Astrocyte of the spinal cord (primary cell): Measurements from ENCODE around the gene TPM2.

Experiments
- DNase-seq: peaks from one replicate; pipeline ENCODE4 v3.0.0; 2011; ENCODE audit warnings: low read depth, low spot score
- H3K4me3 ChIP-seq: 2 replicates; pipeline ENCODE4 v1.5.1; 2011; ENCODE audit warnings: low read depth, mild to moderate bottlenecking, low read length, moderate library complexity
- CTCF ChIP-seq: IDR thresholded peaks from 2 replicates; pipeline ENCODE4 v1.5.1; 2012; ENCODE audit warnings: low read depth, mild to moderate bottlenecking, low read length, inconsistent platforms
- in situ Hi-C: cut with HindIII; loops from 2 replicates; pipeline ENCODE4 v1.10.0; 2017; ENCODE audit warnings: low sequenced_read_pairs

TPM2 gene

GRCh38 chr9:35636135-35636876 is 53.4 kb downstream of the TPM2 start:
- TF ChIP-seq CTCF, result no peak
- no peak for DNase-seq
- H3K4me3 ChIP-seq, result no peak overlapping the region
- in situ Hi-C loops, result no loop called here

- in situ Hi-C loops, result no loop called here
- no peak overlapping the region for H3K4me3 ChIP-seq
- TF ChIP-seq CTCF, result no peak
- no peak for DNase-seq
Observed at GRCh38 chr9:35635730-35636129, 54.0 kb downstream of the TPM2 start.
